NT2/D1 (cell line): ENCODE measurements around the gene LYAR.

Source experiments
- SUZ12 ChIP-seq: IDR thresholded peaks from 2 replicates; pipeline ENCODE4 v1.6.1; 2011; ENCODE audit not compliant: insufficient read length, insufficient read depth; ENCODE audit errors: extremely low read depth
- YY1 ChIP-seq: IDR thresholded peaks from 2 replicates; pipeline ENCODE4 v1.6.1; 2011; ENCODE audit not compliant: insufficient read length, insufficient read depth
- ZNF274 ChIP-seq: IDR thresholded peaks from 2 replicates; pipeline ENCODE4 v1.6.1; 2011; ENCODE audit warnings: mild to moderate bottlenecking, low read depth, low read length

DNA sequence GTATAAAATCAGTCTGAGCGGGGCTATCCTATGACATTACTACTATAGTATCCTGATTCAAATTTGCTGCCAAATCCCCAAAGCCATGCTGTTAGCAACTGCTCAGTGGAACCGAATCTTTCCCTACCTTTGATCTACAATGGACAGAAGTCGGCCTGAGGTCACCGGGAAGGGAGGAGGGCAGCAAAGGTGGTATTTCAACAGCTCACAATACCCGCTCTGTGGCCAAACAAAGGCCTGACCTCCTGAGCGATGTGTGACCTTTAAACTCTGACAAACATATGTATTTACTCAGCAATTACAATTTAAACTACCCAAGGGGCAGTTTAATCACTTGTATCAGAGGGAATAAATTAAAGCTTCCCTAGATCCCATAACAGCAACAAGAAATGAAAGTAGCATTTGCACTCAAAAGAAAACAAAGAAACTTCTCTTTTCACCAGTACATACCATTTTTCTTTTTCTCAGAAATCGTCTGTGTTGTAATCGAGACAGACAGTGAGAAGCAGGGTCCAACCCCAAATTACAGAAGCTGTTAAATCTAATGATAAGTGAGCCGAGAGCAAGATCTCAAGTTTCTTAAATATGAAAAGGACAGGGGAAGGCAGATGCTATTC, 30.4 kb downstream of the LYAR start:
- TF ChIP-seq ZNF274 (no peak), YY1 (no peak), SUZ12 (no peak)
